GM10266 (cell line): Measurements from ENCODE around the gene ELAC2.
A peak's percentile ranks its signal among the peaks of the same experiment; 100 is the strongest.

Experiments used
- DNase-seq: peaks from one replicate; pipeline ENCODE4 v3.0.0; 2012; ENCODE audit errors: extremely low spot score
- TF ChIP-seq, protein P1 (sequence below): IDR thresholded peaks from 2 replicates; pipeline ENCODE4 v1.5.1; 2012; ENCODE audit warnings: mild to moderate bottlenecking, low read depth; ENCODE audit not compliant: control insufficient read depth, insufficient read depth; ENCODE audit errors: missing control alignments

Gene ELAC2

DNA sequence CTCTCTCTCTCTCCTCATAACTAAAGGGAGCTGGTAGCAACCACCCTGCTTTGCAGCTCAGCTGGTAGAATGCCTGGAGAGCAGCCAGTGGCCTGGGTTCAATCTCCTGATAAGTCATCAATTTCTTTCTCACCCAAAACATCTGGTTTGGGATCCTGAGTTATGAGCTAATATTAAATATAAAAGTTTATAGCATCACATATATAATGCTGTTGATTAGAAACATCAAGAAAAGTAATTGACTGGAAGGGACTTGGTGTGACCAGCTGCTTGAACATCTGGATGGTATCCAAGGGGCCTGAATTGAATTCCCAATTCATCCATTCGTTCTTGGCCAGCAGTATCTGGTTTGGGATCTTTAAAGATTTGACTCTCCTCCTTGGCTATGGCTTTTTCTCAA, 12.2 kb upstream of the ELAC2 start:
- DNase-seq = no peak
- TF ChIP-seq, protein P1, sequence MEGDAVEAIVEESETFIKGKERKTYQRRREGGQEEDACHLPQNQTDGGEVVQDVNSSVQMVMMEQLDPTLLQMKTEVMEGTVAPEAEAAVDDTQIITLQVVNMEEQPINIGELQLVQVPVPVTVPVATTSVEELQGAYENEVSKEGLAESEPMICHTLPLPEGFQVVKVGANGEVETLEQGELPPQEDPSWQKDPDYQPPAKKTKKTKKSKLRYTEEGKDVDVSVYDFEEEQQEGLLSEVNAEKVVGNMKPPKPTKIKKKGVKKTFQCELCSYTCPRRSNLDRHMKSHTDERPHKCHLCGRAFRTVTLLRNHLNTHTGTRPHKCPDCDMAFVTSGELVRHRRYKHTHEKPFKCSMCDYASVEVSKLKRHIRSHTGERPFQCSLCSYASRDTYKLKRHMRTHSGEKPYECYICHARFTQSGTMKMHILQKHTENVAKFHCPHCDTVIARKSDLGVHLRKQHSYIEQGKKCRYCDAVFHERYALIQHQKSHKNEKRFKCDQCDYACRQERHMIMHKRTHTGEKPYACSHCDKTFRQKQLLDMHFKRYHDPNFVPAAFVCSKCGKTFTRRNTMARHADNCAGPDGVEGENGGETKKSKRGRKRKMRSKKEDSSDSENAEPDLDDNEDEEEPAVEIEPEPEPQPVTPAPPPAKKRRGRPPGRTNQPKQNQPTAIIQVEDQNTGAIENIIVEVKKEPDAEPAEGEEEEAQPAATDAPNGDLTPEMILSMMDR = no peak

DNA sequence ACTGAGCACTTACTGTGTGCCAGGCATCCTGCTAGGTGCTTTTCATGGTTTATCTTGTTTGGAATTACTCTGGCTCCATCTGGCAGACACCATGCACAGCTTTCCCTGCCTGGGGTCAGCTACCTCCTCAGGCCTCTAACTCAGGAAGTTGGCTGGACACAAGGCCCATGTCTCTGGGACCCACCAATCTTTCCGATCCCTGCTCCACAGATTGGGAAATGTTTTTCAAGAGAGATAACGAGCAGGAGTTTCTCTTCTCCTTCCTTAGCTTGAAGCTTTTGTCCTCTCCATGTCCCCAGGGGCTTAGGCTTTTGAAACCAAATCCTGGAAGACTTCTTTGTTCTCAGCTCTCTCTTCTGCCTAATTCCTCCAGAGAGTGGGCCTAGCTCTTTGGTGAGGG, 11.5 kb upstream of the ELAC2 start:
- TF ChIP-seq, protein P1 = no peak

DNA sequence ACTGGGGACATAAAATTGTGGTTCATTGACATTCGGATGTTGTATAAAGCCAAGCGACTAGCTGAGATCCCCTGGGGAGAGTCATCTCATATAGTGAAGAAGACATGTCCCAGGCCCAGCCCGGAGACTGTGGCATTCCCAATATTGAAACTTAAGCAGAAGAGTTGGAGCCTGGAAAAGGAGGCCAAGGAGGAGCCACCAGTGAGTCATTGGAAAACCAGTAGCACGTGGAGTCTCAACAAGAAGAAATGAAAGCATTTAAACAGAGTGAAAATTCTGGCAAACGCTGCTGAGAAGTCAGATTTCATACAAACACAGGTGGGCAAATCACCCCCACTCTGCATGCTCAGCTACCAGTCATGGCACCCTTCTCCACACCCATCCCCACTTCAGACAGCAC, 9.4 kb upstream of the ELAC2 start:
- DNase-seq = no peak
- TF ChIP-seq, protein P1 = no peak

More for the DNA sequence above, 11.5 kb upstream of the ELAC2 start:
- DNase-seq = no peak

DNA sequence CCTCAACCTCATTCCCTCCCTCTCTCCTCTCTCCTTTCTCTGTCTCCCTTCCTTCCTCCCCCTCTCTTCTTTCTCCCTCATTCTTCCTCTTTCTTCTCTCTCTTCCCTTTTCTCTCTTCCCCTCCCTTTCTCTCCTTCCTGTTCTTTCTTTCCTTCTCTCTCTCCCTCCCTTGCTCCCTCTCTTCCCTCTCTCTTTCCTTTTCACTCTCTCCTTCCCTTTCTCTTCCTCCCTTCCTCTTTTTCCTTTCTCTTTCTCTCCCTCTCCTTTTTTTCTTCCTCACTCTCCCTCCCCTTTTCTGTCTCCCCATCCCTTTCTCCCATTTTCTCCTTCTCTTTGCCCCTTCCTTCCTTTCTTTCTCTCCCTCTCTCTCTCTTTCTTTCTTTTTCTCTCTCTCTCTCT, 7.9 kb upstream of the ELAC2 start:
- TF ChIP-seq, protein P1 = no peak
- no peak for DNase-seq

DNA sequence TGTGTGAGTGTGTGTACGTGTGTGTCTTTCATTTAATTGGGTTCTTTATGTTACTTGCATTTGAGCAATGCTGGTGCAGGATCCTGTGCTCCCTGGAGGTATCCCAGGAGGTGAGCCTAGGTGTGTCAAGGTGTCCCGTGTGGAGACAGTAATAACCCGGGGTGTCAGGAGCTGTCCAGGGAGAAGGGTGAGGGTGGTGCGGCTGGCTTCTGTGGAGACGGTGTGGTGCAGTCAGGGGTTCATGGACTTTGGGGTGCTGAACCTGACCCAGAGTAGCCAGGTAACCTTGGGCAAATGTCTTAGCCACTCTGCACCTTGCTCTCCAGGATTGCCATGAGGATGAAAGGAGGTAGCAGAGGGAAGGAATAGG, 7.4 kb upstream of the ELAC2 start:
- TF ChIP-seq, protein P1 = no peak

DNA sequence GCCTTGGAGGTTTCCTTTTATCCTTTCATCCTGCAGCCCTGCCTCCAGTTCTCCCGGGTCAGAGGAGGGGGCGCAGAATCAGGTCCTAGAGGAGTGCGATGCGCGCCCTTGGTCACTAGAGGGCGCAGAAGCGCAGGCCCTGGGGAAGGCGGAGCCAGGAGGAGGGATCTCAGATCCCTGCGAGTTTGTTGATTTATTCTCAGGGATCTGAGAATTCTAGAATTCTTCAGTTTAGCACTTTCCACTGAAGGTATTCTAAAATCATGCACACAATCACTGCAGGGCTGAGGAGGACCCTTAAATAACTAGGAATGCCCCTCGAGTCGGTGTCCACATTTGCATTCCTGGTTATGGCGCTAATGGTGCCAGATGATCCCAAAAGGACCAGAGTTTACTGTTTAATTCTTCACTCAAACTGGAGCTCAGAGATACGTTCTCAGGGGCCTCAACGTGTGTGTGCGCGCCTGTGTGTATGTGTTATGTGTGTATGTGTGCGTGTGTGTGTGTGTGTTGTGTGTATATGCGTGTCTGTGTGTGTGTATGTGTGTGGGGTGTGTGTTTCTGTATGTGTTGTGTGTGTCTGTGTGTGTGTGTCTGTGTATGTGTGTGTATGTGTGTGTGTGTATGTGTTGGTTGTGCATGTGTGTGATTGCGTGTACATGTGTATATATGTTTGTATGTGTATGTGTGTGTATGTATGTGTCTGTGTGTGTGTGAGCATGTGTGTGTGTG, 6.9 kb upstream of the ELAC2 start:
- TF ChIP-seq, protein P1 = peak; percentile 97
- DNase-seq = peak; percentile 62

More for the DNA sequence above, 7.4 kb upstream of the ELAC2 start:
- no peak for DNase-seq

DNA sequence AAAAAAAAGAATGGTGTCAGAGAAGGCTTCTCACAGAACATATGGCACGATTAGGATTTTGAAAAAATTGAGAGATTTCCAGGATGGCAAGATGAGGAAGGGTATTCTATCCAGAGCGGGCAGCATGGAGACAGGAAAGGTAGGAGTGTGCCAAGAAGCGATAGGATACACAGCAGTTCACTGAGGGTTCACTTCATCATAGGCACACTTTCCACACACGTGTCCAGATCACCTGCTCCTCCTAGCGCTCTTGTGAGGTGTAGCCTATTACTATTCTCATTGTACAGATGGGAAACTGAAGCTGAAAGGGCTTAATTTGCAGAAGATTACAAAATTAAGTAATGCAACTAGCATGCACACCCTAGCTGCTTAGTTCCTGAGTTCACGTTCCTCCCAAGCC, 6.2 kb upstream of the ELAC2 start:
- no peak for DNase-seq
- TF ChIP-seq, protein P1 = no peak
